Measurements from ENCODE around the gene CUBN.
"Not testable (repeated sequence)": the region's sequence is repeated elsewhere in the genome, so short reads cannot be mapped to it uniquely, and the experiment has no call there.

The CUBN gene

DNA sequence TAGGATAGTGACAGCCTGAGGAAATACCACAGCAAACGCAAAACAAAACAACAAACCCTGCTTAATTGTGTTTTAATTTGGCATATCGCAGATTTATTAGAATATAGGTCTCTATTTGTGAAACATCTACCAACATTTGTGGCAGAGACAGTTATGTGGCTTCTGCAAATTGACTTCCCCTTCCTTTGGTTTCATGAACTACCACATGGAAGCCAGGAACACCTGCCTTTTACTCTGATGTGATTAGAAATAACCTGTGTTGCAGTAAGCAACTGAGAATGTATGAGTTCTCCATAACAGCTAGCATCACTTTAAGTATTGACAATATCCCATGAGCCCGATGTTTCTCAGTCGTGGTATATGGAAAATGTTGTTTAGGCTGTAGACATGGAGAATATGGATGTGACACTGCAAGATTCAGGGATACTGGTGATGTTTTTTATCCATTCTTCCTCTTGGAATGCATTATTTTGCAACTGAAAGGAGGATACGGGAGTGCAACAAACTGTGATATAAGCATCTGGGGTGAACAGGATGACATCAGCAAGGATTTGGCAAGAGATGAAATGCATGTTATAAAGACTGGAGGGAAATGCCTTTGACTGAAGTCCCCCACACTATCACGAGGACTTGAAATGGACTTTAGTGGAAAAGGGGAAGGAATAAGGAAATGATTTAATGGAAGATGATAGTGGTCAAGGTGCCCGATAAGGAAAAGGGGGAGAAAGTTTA, 95.9 kb downstream of the CUBN start:
- DNase-seq, result no peak

DNA sequence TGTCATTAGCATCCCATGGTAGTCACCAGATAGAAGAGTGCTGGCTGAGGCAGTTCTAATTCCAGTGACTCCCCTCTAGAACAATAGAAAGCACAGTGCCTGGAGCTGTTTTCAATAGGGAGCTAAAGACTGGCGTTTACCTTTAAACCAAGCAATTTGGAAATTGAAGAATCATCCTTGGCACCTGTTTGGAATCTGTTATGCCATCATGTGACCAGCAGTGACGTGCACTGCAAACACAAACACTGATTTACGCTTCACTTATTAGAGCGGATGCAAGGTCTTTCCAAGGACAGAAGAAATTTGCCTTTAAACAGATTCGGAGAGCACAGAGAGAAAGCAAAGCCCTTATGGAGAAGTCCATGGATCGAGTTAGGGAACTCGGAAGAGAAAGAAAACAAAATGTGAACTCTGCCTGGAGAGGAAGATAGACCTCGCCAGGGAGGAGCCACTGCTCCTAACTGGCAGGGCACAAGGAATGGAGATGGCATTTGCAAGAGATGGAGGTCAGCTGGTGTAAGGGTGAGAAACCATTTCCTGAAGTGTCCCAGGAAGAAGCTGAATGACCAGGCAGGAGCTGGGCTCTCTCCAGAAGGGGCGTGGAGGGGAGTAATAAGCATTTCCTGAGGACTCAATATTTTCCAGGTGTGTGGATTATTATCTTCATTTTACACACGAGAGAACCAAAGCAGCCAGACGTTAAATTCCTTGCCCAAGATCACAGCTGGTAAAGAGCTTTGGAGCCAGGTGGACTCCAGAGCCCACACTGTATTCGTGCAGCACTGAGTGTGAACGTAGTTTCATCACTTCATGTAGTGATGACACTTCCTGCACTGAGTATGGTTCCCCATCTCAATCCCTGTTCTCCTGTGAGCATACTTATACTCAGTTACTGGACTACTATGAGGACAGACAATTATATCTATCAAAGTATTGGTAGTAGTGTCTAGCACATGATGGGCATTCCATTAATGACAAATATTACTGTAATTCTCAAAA, 97.7 kb downstream of the CUBN start:
- DNase-seq, result no peak

- DNase-seq, result no peak
Observed at GRCh38 chr10:17029581-17030271, 99.9 kb downstream of the CUBN start.

- DNase-seq, result no peak
Observed at GRCh38 chr10:17029239-17029580, 100.4 kb downstream of the CUBN start.

- no peak for DNase-seq
Observed at GRCh38 chr10:17028798-17029197, 100.8 kb downstream of the CUBN start.

- no peak for DNase-seq
Observed at GRCh38 chr10:17026686-17027485, 102.7 kb downstream of the CUBN start.

GRCh38 chr10:17025444-17026295, 103.9 kb downstream of the CUBN start:
- DNase-seq, result no peak

DNA sequence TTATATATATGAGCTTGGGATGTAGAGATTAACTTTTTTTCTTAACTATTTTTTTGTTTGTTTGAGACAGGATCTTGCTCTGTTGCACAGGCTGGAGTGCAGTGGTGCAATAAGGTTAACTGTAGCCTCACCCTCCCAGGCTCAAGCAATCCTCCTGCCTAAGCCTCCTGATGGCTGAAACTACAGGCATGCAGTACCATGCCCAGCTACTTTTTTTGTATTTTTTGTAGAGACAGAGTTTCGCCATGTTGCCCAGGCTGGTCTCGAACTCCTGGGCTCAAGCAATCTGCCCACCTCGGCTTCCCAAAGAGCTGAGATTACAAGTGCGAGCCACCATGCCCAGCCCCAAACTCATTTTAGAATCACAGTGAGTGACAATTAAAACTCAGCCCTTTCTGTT, 105.2 kb downstream of the CUBN start:
- DNase-seq, result no peak

DNA sequence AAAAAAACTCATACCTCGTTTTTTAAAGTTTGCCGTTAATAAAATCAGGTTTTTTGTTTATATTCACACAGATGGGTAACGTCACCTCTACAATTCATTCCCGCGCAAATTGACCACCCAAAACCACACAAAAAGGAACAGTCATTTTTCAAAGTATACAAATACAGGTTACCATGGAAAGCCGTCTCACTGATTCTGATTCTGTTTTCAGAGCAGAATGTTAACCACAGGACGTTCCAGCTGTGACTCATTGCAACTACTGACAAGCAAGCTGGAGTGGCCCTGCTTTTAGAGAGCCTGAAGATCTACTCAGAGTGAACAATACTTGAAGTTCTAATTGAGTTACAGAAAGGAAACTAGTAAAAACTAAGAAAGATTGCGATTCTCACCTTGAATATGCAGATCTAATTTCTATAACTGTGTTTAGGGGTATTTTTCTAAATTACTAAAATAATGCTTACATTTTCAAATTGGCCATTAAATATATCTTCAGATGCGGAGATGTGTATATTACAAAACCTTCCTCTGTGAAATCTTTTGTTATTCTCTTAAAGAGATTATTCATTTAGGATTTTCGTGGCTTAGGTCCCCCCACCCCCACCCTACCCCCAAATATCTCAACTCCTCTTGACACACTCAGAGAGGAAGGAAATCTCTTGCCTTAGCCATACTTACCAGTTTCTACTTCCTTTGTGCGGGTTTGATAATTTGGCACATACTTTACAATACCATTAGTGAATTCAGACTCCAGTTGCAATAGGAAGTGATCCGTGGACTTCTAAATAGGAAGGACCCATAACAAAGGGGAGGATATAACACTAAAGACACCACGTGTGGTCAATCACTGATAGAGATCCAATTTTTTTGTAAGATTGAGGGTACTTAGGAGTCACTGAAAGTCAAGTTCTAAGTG, 106.0 kb downstream of the CUBN start:
- no peak for DNase-seq

- DNase-seq, result no peak
Observed at GRCh38 chr10:17022896-17023295, 106.7 kb downstream of the CUBN start.

GRCh38 chr10:17022466-17022825, 107.2 kb downstream of the CUBN start:
- DNase-seq, result no peak

DNA sequence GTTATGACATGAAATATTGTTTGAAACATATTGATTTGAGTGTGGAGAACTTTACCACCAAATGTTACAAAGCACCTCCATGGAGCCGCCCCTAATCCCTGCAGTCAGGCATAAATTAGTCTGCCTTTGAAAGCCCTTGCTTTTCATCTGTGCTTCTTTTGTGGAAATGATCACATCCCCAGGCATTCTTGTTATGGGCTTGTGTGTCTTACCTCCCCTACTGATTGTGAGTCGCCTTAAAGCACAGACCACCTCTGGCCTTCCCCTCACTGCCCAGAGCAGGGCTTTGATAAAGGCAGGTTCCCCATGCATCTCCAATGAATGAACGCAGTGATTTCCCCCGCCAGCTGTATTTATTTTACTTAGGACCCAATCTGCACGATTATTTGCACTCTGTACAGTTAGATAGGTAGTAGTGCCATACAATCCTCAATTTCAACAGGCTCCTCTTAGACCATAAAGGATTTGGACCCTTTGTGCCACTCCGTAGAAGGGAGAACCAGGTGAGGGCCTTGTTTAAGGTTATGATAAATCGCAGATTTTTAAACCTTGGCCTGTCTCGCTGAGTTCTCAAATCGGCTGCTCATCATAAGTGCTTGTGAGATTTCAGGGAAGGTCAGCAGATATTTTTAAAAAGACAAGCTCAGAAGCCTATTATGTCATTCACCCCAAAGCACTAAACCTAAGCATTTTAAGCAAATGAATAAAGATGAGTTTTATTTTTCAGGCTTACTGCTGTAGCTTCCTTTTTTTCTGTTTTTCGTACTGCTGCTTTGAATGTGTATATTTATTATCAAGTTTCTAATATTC, 107.8 kb downstream of the CUBN start:
- DNase-seq, result no peak

DNA sequence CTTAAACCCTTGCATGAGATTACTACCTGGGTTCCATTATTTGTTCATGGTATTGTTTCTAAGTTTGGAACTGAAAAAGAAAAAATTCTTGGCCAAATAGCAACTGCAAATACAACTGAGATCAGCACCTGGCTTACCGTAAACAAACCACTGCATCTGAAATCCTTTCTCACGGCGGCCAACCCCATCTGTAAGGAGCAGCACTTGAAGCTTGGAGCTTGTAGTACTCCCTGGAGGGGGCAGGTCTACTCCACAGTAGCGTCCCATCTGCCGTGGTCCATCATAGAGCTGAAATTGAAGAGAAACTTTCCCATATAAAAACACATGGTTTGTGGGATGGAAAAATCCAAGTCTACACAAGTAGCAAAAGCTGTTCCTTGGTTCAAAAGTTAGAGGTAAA, 109.9 kb downstream of the CUBN start:
- no peak for DNase-seq

- not testable (repeated sequence) for DNase-seq
Observed at GRCh38 chr10:17013131-17013983, 116.3 kb downstream of the CUBN start.

GRCh38 chr10:17012731-17013130, 116.9 kb downstream of the CUBN start:
- not testable (repeated sequence) for DNase-seq

GRCh38 chr10:17010363-17011145, 119.1 kb downstream of the CUBN start:
- no peak for DNase-seq

DNA sequence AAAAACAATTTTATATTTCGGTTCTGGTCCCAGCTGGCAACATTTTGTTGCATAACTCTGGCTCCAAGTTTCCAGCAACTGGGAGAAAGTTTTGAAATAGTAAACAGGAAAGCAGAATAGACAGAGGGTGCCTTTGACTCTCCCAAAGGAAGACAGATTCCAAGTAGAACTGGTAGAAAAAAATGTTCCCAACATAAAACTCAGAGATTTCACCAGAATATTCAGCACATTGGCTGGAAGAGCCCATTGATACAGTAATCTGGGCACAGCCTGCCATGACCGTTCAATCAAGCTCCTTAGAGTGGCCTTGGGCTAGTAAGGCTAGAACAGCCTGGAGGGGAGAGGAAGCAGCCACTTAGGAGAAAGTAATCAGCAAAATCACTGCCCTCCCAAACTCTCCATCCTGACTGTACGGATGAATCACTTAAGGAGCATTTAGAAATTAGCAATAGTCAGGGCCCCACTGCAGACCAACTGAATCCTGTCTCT, 120.4 kb downstream of the CUBN start:
- DNase-seq, result no peak

- DNase-seq, result no peak
Observed at GRCh38 chr10:17007418-17007770, 122.2 kb downstream of the CUBN start.
